RPMI7951 (cell line): ENCODE data around the gene ZNF581. TPM values are rescaled to one million over a fixed set of nuclear protein-coding genes. Genes with fewer than 3 reads are reported as not detected.

Source experiments
- DNase-seq: peaks from one replicate; pipeline ENCODE4 v3.0.0-alpha.2; 2012; ENCODE audit warnings: low read depth
- total RNA-seq: library from RNA; depleted of rRNA; stranded (reverse); fragments of >200 nt; shearing (Covaris generic); gene quantifications from 2 replicates; pipeline ENCODE4 v1.2.3, GENCODE V29; 2014

The ZNF581 gene
- total RNA-seq, 1 experiment from 2014 or later, result 13.7 TPM

GRCh38 chr19:55611300-55611982 lies 32.0 kb upstream of the ZNF581 start:
- DNase-seq, result no peak

GRCh38 chr19:55611983-55612645 lies 31.3 kb upstream of the ZNF581 start:
- no peak for DNase-seq

- no peak for DNase-seq
These were observed 30.1 kb upstream of the ZNF581 start for GRCh38 chr19:55613396-55613795.

- no peak for DNase-seq
These were observed 29.3 kb upstream of the ZNF581 start for GRCh38 chr19:55613930-55614710.

GRCh38 chr19:55614711-55615542 lies 28.5 kb upstream of the ZNF581 start:
- DNase-seq, result no peak

- DNase-seq, result no peak
These were observed 27.7 kb upstream of the ZNF581 start for GRCh38 chr19:55615543-55616394.

- no peak for DNase-seq
These were observed 27.0 kb upstream of the ZNF581 start for GRCh38 chr19:55616395-55616875.

GRCh38 chr19:55617426-55617825 lies 26.0 kb upstream of the ZNF581 start:
- no peak for DNase-seq

- DNase-seq, result no peak
These were observed 25.0 kb upstream of the ZNF581 start for GRCh38 chr19:55618426-55618825.

GRCh38 chr19:55619286-55619685 lies 24.2 kb upstream of the ZNF581 start:
- no peak for DNase-seq

- no peak for DNase-seq
These were observed 22.8 kb upstream of the ZNF581 start for GRCh38 chr19:55620410-55621204.

GRCh38 chr19:55621205-55621672 lies 22.2 kb upstream of the ZNF581 start:
- DNase-seq, result no peak

- no peak for DNase-seq
These were observed 21.7 kb upstream of the ZNF581 start for GRCh38 chr19:55621673-55622231.

GRCh38 chr19:55622242-55622969 lies 21.0 kb upstream of the ZNF581 start:
- DNase-seq, result no peak

- DNase-seq, result no peak
These were observed 20.3 kb upstream of the ZNF581 start for GRCh38 chr19:55623130-55623529.

- no peak for DNase-seq
These were observed 19.9 kb upstream of the ZNF581 start for GRCh38 chr19:55623561-55623960.

GRCh38 chr19:55624109-55625003 lies 19.1 kb upstream of the ZNF581 start, which contains the start of gene ZNF784:
Gene ZNF784 (minus strand): TSS chr19:55624566. CDS start chr19:55624561, 5 bp downstream.
- peak; percentile 85 for DNase-seq

GRCh38 chr19:55625004-55625326 lies 18.5 kb upstream of the ZNF581 start:
- no peak for DNase-seq
